COLO668 (cell line): Measurements from ENCODE around the gene ZNF544.
"Not testable (repeated sequence)": the region's sequence is repeated elsewhere in the genome, so short reads cannot be mapped to it uniquely, and the experiment has no call there.

Experiments used
- DNase-seq: peaks from one replicate; lab custom pipeline; 2025; ENCODE audit not compliant: unreplicated experiment; lab: John Stamatoyannopoulos, UW

ZNF544 gene

DNA sequence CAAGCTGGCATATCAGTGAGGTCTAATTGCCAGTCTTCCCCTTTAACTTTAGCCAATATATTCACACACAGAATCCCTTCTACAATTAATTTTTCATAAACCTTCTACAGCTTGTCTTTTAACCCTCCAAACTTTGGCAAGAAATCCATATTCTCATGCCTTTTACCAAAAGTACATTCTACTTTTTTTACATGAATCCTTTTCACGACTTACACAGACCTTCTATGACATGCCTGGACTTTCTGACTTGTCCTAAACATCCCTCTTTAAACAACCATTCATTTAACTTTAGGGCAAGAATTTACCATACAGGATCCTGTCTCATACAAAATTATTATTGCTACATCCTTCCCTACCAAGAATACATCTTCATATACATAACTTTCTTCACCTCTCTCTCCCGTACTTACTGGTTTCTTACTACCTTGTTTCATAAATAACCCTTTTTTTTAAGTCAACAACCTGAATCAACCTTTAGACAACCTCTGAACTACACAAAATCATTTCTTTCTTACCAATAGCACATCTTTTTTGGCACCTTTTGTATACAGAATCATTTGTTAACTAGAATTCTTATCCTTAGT lies 23.5 kb downstream of the ZNF544 start:
- no peak for DNase-seq

DNA sequence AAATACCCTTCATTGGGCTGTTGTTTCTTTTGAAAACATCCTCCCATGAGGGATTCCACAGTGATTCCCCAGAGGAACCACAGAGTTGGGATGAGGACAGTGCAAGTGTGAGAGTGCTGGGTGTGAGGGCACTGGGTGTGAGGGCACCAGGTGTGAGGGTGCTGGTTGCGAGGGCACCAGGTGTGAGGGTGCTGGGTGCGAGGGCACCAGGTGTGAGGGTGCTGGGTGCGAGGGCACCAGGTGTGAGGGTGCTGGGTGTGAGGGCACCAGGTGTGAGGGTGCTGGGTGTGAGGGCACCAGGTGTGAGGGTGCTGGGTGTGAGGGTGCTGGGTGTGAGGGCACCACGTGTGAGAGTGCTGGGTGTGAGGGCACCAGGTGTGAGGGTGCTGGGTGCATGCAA lies 29.5 kb downstream of the ZNF544 start:
- not testable (repeated sequence) for DNase-seq

DNA sequence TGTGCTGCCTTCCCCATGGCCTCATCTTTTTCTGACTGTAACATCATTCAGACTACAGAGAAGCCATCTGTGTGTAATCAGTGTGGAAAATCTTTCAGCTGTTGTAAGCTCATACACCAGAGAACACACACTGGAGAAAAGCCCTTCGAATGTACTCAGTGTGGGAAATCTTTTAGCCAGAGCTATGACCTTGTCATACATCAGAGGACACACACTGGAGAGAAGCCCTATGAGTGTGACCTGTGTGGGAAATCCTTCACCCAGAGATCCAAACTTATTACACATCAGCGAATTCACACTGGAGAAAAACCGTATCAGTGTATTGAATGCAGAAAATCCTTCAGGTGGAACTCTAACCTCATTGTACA lies 32.9 kb downstream of the ZNF544 start:
- DNase-seq, result no peak

DNA sequence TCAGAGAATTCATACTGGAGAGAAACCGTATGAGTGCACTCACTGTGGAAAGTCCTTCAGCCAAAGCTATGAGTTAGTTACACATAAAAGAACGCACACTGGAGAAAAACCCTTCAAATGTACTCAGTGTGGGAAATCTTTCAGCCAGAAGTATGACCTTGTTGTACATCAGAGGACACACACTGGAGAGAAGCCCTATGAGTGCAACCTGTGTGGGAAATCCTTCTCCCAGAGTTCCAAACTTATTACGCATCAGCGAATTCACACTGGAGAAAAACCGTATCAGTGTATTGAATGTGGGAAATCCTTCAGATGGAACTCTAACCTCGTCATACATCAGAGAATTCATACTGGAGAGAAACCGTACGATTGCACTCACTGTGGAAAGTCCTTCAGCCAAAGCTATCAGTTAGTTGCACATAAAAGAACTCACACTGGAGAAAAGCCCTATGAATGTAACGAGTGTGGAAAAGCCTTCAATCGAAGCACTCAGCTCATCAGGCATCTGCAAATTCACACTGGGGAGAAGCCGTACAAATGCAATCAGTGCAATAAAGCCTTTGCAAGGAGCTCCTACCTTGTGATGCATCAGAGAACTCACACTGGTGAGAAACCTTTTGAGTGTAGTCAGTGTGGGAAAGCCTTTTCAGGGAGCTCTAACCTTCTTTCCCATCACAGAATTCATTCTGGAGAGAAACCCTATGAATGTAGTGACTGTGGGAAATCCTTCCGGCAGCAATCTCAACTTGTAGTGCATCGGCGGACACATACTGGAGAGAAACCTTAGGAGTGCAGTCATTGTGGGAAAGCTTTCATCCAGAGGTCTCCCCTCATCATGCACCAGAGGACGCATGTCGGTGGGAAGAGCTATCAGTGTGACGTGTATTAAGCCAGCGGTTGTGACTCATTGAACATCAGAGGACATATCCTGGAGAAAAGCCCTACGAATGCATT lies 33.5 kb downstream of the ZNF544 start:
- peak; percentile 1 for DNase-seq

DNA sequence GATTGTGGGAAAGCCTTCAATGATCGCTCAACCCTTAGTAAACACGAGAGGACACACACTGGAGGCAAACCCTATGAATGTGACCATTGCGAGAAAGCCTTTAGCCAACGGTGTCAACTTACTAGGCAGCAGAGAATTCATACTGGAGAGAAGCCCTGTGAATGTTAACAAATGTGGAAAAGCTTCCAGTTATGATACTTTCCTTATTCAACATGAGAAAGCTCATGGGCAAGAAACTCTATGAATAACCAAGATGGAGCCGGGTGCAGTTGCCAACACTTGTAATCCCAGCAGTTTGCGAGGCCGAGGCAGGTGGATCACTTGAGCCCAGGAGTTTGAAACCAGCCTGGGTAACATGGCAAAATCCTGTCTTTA lies 34.2 kb downstream of the ZNF544 start:
- no peak for DNase-seq

DNA sequence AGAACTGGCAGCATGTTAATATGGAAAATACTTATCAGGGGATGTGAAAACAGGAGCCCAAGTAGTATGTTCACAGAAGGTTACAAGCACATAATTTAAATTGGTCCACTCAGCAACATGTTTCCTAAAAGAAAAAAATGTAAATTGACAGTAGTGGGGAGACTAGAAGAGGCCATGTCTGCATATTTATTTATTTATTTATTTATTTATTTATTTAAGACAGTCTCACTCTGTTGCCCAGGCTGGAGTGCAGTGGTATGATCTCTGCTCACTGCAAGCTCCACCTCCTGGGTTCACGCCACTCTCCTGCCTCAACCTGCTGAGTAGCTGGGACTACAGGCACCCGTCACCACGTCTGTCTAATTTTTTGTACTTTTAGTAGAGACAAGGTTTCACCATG lies 36.4 kb downstream of the ZNF544 start:
- DNase-seq, result no peak

DNA sequence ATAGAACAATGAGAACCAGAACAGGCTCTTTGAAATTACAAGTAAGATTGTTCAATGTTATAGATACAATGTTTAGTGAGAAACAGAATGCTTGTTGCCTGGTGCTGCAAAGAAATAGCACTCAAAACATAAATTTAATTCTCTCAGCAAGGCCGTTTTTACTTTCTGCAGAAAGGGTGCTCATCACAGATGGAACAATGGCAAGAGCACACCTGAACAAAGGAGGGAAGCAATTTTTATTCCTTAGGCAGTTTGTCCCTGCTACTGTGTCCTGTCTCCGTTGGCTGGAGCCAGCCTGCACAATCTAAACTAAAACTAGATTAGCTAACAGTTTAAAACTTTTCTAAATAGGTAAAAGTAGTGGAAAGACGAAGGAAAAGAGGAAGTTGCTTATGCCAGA lies 39.6 kb downstream of the ZNF544 start:
- no peak for DNase-seq

DNA sequence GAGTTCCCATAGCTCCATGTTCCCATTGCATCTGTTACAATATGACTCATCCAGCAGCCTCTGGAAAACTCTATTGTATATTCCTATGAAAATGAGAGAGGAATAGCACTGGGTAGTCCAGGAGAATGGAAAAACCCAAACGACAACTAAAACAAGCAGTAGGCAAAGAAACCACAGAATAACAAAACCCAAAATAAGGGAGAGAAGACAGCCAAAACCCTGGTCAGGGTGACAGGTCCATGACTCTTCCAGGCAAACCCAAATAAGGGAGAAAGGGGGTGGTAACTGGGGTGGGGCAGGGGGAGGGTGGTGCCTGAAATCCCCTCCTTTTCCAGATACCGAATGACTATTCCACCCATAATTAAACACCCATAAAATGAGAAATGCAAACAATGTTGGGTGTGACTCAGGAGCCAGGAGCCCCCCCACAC lies 46.1 kb downstream of the ZNF544 start:
- DNase-seq, result no peak

DNA sequence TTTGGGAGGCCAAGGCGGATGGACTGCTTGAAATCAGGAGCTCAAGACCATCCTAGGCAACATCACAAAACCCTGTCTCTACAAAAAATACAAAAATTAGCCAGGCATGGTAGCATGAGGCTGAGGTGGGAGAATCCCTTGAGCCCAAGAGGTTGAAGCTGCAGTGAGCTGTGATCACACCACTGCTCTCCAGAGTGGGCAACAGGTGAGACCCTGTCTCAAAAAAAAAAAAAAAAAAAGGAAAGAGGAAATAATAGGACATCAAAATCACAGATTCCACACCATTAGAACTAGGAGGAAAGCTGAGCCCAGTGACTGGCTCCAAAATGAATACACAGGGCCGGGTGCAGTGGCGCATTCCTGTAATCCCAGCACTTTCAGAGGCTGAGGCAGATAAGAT lies 46.9 kb downstream of the ZNF544 start:
- no peak for DNase-seq

DNA sequence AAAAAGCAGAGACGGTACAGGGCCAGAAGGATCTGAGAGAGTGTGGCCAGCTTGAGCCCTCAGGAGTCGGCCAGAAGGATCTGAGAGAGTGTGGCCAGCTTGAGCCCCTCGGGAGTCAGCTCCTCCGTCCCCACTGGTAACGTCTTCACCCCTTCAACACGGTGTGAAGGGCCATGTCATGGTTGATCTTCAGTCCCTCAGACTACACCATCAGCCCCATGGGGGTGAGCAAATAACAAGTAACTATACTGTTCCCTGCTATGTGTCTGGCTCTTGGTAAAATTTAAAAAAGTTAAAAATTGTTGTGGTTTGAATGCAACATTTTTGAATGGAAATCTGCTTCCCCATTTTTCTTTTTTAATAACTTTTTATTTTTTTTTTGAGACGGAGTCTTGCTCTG lies 48.5 kb downstream of the ZNF544 start:
- DNase-seq, result no peak

DNA sequence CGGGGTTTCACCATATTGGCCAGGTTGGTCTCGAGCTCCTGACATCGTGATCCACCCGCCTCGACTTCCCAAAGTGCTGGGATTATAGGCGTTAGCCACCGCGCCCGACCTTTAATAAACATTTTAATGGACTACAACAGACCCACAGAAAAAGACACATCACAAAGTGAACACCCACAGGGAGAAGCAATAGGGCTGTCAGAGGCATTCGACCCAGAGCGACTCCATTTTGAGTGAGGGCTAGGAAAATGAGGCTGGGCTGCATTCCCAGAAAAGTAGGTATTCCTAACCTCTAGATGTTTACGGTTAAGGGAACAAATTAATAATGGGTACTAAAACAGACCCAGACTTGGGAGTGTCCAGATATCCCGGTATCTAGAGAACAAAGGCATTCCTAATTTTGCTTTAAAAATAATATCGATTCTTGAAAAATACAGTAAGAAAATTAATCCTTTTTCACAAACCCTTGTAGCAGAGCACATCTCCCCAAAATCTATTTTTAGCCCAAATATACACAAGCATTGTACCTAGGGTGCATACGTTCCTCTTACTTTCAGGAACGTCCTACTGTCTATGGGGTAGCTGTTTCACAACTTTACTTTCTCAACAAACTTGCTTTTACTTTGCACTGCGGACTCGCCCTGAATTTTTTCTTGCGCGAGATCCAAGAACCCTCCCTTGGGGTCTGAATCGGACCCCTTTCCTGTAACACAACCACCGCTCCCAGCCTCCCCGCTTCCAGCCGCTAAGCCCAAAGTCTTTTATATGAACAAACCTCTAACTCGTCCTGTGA lies 49.2 kb downstream of the ZNF544 start:
- no peak for DNase-seq

DNA sequence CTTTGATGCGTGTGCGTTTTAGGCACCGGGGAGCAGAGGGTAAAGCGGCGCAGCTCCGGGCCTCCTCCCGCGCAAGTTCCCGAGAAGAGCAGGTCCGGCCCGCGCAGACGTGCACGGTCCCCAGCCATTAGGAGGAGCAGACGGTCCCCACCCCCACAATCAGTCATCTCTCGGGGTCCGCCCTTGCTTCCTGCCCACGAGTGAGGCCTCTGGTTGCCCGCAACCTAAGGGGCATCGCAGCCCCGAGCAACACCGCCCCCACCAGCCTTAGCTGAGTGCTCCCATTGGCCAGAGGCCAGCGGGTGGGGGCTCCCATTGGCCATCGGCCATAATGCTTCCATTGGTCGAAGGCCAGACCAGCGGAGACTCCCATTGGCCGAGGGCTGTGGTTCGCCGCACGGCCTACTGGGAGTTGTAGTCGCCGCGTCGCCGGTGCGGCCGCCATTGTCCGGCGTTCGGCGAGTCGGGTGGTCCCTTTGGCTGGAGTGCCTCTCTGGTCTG lies 49.9 kb downstream of the ZNF544 start, which contains the start of gene ZNF8:
Gene ZNF8 (plus strand): TSS at position 415 of the 501 bp plus-strand sequence. CDS start 127 bp downstream, outside the sequence.
- DNase-seq, result peak; percentile 98

DNA sequence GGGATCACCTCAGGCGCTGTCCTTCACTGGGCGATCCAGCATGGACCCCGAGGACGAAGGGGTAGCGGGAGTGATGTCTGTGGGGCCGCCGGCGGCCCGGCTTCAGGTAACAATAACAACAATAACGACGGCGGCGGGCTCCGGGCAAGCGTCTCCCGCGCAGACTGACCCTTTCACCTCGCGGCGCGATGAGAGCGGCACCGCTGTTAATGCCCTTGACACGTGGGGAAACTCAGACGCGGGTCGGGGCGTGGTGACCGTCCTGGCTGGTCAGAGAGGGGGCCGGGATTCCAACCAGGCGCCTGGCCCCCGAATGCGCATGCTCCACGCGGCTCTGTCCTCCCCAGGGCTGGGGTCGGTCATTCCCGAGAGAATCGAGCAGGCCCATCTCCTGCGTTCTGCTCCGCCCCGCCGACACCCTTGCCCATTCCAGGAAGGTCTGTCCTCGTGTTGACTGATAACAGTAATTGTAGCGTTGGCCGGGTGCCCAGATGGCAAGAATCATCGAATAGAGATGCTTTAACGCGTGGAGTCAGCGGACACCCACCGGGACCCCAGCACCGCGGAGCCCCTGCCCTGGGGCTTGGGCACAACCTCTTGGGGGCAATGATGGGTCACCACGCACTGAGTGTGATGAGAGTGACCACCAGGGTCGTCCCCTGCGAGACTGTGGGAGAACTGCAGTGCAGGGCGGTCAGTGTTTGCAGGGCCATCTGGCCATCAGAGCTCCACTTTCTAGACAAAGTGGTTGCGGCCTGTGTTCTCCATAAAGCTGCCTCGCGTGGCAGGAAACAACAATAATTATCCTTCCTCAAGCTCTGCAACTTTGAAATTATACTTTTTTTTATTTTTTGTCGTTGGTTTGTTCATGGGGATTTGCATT lies 50.6 kb downstream of the ZNF544 start:
- DNase-seq, result peak; percentile 79

DNA sequence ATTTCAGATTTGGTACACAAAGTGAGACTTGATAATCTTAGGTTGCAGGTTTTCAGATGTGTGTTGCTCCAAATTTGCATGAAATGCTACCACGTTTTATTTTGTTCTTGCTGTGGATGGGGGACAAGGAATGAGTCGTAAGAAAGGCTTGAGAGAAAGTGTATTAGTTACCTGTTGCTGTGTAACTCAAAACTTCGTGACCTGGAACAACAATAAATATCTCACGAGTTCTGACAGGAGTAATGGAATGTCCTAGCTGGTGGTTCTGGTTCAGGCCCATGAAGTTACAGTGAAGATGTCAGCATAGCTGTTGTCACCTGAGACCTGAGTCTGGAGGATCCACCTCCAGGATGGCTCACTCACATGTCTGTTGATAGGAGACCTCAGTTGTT lies 51.2 kb downstream of the ZNF544 start:
- DNase-seq, result no peak

DNA sequence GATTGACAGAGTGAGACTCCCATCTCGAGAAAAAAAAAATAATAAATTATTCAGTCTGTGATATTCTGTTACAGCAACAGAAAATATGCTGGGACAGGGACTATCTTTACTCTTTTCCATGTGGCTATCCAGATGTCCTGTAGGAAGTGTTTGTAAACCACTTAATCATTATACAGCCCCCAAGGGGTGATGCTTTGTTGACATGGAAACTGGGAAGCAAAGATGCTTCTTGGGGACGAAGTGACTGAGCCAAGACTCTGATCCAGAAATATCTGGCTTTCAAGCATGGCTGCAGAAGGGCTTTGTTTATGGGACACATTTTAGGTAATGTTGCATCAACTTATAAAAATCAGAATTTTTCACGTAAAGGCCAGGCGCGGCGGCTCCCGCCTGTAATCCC lies 55.5 kb downstream of the ZNF544 start:
- no peak for DNase-seq

DNA sequence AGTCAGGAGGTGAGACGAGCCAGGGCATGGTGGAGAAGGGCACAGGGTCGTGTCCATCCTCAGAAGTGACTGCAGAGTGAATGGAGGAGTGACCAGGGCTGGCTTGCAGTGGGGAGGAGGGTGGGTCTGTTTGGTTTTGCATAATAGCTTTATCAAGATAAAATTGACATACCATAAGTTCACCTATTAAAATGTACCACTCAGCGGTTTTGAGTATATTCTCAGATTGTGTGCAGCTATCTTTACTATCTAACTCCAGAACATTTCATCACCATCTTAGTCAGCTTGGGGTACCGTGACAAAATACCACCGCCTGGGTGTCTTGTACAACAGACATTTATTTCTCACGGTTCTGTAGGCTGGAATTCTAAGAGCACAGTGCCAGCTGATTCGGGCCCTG lies 63.2 kb downstream of the ZNF544 start:
- DNase-seq, result no peak

DNA sequence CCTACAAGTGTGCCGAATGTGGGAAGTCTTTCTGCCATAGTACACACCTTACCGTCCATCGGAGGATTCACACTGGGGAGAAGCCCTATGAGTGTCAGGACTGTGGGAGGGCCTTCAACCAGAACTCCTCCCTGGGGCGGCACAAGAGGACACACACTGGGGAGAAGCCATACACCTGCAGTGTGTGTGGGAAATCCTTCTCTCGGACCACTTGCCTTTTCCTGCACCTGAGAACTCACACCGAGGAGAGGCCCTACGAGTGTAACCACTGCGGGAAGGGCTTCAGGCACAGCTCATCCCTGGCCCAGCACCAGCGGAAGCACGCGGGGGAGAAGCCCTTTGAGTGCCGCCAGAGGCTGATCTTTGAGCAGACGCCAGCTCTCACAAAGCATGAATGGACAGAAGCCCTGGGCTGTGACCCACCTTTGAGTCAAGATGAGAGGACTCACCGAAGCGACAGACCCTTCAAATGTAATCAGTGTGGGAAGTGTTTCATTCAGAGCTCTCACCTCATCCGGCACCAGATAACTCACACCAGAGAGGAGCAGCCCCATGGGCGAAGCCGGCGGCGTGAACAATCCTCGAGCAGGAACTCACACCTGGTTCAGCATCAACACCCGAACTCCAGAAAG lies 66.1 kb downstream of the ZNF544 start:
- DNase-seq, result no peak

DNA sequence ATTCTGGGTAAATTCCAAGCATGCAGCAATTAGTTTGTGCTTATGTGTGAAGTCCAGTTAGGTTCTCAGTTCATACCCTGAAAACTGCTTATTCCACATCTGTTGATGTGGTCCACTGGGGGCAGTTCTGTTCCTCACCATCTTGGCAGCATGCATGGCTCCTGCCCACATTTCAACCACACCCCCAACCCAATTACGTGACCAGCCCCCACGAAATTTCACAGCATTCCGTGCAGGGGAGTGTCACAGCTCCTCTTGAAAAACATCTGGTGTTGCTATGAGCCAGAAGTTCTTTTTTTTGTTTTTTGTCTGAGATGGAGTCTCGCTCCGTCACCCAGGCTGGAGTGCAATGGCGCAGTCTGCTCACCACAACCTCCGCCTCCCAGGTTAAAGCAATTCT lies 67.4 kb downstream of the ZNF544 start:
- no peak for DNase-seq

DNA sequence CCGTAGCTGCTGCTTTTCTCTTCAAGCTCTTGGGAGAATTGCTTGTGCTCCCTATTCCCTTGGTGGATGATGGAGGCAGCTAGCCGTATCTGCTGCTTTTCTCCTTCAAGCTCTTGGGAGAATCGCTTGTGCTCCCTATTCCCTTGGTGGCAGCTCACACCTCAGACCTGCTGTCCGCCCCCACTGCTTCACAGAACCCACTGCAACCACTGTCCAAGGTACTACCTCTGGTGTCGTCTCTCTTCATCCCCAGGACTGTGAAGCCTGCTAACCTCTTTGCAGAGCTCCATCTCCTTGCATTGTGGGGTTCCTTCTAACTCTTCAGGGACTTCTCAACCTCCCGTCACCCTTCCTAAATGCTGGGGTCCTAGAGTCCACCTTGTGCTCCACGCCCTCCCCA lies 71.9 kb downstream of the ZNF544 start:
- no peak for DNase-seq

DNA sequence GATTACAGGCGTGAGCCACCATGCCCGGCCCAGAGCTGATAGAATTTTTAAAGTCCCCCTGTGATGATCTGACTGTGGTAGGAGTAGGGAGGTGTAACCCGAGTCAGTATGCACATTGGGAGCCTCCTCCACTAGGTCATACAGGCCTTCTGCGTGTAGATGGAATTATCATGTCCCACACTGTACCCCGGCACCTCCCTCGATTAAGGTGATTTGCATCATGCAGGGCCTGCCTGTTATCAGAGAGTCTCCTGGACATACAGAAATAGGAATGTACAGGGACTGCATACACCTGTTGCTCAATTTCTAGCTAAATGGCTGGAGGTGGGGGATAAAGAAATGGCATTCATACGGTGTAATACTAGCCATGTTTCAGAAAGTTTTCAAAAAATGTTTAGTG lies 75.5 kb downstream of the ZNF544 start:
- DNase-seq, result no peak
